ENCODE data around the gene DPF3. TPM values are rescaled to one million over a fixed set of nuclear protein-coding genes. Genes with fewer than 3 reads are reported as not detected.

DPF3 gene
- total RNA-seq, 3 donors from 2014 or later, result 0.32 to 2.8 (median 1.3) TPM

- no peak for DNase-seq (ENCODE audit: low spot score in 2 of 2)
- no peak overlapping the region for H3K4me3 ChIP-seq
- H3K27me3 ChIP-seq, result no peaks in the 10 kb centered on the region
- intact Hi-C loops (cut with DNase I; ENCODE audit: low total_unique reads), result no loop called here
- H3K4me1 ChIP-seq, result no peaks in the 10 kb centered on the region
- no peak for TF ChIP-seq POLR2A (IDR thresholded peaks at IDR 0.05)
- TF ChIP-seq CTCF (IDR thresholded peaks at IDR 0.05), result no peak
- no peak for TF ChIP-seq POLR2AphosphoS5 (IDR thresholded peaks at IDR 0.05)
- no peaks in the 10 kb centered on the region for H3K36me3 ChIP-seq
- H3K27ac ChIP-seq, result no peak overlapping the region
- H3K9me3 ChIP-seq, result no peaks in the 10 kb centered on the region
These were observed 46.2 kb downstream of the DPF3 start for GRCh38 chr14:72847721-72848120.

DNA sequence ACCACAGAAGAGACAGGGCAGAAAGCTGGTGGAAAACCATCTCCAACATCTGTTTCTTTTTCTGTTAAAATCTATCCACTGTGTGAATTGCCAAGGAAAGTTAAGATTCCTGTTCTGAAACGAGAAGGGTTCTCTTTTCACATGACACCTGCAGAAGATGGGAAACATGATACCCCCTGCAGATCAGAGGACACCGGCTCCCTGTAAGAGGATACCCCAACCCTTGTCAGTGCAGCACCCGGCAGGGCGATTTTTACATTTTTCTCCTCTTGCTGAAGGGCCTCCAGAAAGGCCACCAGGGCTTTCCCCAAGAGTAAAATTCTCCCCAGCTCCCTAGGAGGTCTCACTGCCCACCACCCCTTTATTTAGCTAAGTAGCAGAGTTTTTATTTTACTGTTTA lies 48.2 kb downstream of the DPF3 start:
- Histone ChIP-seq H3K36me3 (no peaks in the 10 kb centered on the region), H3K4me1 (no peaks in the 10 kb centered on the region), H3K27ac (no peak overlapping the region), H3K27me3 (no peaks in the 10 kb centered on the region), H3K9me3 (no peaks in the 10 kb centered on the region), H3K4me3 (no peak overlapping the region)
- DNase-seq (ENCODE audit: low spot score in 2 of 2), result no peak
- TF ChIP-seq POLR2AphosphoS5 (IDR thresholded peaks at IDR 0.05) (no peak), POLR2A (IDR thresholded peaks at IDR 0.05) (no peak), CTCF (IDR thresholded peaks at IDR 0.05) (no peak)
- intact Hi-C loops (cut with DNase I; ENCODE audit: low total_unique reads), result no loop called here

DNA sequence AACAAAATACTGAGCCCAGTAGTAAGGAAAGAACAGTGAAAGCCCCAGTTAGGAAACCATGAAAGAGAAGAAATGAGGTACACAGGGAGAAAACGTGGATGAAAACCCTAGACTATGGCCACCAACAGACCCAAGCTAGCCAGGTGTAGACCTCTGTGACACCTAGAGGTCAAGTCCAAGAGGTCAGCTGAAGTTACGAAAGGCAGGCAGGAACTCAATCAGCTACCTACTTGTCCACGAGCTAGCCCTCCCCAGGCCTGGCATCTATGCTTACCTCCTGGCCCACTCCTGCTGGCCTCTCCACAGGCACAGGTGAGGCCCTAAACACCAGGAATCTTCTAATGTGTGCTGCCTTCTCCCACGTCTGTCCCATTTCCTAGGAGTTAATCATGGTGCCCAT lies 48.7 kb downstream of the DPF3 start:
- TF ChIP-seq POLR2A (IDR thresholded peaks at IDR 0.05) (no peak), CTCF (IDR thresholded peaks at IDR 0.05) (no peak)
- no peak for DNase-seq (ENCODE audit: low spot score in 2 of 2)

GRCh38 chr14:72844524-72844923 lies 49.4 kb downstream of the DPF3 start:
- TF ChIP-seq CTCF (IDR thresholded peaks at IDR 0.05), result no peak
- TF ChIP-seq POLR2AphosphoS5 (IDR thresholded peaks at IDR 0.05), result no peak
- TF ChIP-seq POLR2A (IDR thresholded peaks at IDR 0.05), result no peak
- no peak for DNase-seq (ENCODE audit: low spot score in 2 of 2)
- intact Hi-C loops (cut with DNase I; ENCODE audit: low total_unique reads), result no loop called here
- H3K4me1 ChIP-seq, result no peaks in the 10 kb centered on the region
- no peak overlapping the region for H3K27ac ChIP-seq
- H3K4me3 ChIP-seq, result no peak overlapping the region
- H3K9me3 ChIP-seq, result no peaks in the 10 kb centered on the region
- no peaks in the 10 kb centered on the region for H3K27me3 ChIP-seq
- H3K36me3 ChIP-seq, result no peaks in the 10 kb centered on the region

More for the DNA sequence above, 48.7 kb downstream of the DPF3 start:
- H3K4me3 ChIP-seq, result no peak overlapping the region
- no peaks in the 10 kb centered on the region for H3K36me3 ChIP-seq
- intact Hi-C loops (cut with DNase I; ENCODE audit: low total_unique reads), result no loop called here
- H3K27ac ChIP-seq, result no peak overlapping the region
- H3K9me3 ChIP-seq, result no peaks in the 10 kb centered on the region
- H3K27me3 ChIP-seq, result no peaks in the 10 kb centered on the region
- no peaks in the 10 kb centered on the region for H3K4me1 ChIP-seq

GRCh38 chr14:72839753-72840607 lies 53.9 kb downstream of the DPF3 start:
- H3K9me3 ChIP-seq, result peaks cover 0 to 3% of the 10 kb centered on the region in 2 donors
- H3K4me3 ChIP-seq, result no peak overlapping the region

More at GRCh38 chr14:72839753-72840607, 53.9 kb downstream of the DPF3 start:
- no peak for DNase-seq (ENCODE audit: low spot score in 2 of 2)
- Histone ChIP-seq H3K36me3 (no peaks in the 10 kb centered on the region), H3K27me3 (no peaks in the 10 kb centered on the region), H3K4me1 (no peaks in the 10 kb centered on the region), H3K27ac (no peak overlapping the region)
- intact Hi-C loops (cut with DNase I; ENCODE audit: low total_unique reads), result no loop called here
- TF ChIP-seq POLR2AphosphoS5 (IDR thresholded peaks at IDR 0.05) (no peak), CTCF (IDR thresholded peaks at IDR 0.05) (no peak), POLR2A (IDR thresholded peaks at IDR 0.05) (no peak)
